ENCODE measurements around the gene ADISSP.

ADISSP gene

DNA sequence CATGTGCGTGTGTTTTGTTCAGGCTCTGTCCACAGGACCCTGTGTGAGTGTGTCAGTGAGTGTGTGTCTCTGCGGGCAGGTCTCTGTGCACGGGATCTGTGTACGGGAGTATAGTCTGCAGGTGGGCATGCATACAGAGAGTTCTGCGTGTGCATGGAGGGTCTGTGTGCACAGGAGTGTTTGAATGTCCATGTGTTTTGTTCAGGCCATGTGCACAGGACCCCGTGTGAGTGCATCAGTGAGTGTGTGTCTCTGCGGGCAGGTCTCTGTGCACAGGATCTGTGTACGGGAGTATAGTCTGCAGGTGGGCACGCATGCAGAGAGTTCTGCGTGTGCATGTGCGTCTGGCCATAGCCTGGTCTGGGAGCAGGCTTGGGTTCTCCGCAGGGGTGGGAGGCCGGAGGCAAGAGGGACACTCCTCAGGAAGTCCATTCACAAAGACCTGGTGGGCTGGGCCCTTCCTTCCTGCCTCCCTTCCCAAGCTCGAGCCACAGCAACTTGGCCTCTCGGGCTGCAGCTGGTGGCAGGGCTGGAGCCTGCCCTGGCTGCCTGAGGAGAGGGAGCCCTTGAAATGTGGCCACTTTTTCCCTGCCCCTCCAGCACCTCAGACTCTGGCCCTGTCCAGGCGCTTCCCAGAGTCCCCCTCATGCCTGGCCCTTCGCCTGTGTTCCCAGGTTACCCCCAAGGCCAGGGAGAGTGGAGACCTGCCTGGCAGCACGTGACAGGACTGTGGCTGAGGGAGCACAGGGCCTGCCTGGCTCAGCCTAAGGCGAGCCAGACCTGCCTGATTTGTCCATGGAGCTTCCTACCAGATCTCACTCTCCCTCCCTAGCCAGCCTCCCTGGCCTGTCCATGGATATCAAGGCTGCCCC, 28.3 kb downstream of the ADISSP start:
- FAIRE-seq (no peak), DNase-seq (ENCODE audit: low spot score) (no peak)

DNA sequence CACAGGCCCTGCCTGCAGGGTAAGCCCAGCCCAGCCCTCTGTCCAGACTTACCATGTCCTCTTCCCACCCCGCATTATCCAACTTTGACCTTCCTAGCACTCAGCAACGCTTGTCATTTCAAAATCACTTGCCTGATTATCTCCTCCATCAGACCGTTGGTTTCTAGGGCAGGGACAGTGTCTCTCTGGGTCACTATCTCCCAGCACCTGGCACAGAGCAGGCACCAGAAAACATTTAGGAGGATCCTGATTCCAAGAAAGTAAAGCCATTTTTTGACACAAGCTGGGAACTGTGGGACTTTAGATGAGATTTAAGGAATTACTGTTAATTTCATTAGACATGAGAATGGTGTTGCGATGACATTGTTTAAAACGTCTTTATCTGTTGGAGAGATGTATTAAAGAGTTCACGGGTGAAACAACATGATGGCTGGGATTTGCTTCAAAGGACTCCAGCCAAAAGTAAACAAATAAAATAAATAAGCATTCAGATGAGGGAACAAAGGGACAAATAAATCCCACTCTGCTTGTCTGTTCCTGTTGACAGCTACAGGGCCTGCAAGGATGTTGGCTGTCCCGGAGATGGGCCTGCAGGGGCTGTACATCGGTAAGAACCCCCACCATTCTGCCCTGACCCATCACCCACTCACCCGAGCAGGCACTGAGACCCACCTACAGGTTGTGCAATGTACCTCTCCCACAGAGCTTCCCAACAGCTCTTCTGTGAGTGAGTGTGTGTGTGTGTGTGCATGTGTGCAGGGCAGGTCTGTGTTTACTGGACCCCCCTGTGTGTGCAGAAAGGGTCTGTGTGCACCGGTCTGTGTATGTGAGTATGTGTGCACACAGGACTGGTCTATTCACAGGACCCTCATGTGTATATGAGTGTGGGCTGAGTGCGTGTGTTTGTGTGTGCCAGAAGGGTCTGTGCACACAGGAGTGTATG, 29.2 kb downstream of the ADISSP start:
- DNase-seq (ENCODE audit: low spot score) (no peak), FAIRE-seq (no peak)

DNA sequence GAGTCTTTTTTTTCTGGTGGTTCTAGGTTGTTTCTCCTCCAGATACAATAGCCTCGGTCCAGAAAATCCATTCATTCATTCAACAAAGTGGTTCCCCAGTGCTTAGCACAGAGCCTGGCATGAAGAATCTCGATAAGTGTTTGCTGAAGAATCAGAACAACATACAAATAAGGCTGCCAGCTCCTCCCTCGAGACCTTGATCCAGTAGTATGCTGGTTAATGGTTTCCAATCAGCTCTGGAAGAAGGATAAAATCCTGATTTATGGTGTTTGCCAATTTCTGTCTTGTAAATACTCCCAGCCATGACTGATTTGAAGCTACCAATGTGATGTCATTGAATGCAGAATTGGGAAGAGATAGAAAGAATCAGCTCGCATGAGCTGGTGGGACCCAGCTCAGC, 31.8 kb downstream of the ADISSP start:
- FAIRE-seq (no peak), DNase-seq (ENCODE audit: low spot score) (no peak)

DNA sequence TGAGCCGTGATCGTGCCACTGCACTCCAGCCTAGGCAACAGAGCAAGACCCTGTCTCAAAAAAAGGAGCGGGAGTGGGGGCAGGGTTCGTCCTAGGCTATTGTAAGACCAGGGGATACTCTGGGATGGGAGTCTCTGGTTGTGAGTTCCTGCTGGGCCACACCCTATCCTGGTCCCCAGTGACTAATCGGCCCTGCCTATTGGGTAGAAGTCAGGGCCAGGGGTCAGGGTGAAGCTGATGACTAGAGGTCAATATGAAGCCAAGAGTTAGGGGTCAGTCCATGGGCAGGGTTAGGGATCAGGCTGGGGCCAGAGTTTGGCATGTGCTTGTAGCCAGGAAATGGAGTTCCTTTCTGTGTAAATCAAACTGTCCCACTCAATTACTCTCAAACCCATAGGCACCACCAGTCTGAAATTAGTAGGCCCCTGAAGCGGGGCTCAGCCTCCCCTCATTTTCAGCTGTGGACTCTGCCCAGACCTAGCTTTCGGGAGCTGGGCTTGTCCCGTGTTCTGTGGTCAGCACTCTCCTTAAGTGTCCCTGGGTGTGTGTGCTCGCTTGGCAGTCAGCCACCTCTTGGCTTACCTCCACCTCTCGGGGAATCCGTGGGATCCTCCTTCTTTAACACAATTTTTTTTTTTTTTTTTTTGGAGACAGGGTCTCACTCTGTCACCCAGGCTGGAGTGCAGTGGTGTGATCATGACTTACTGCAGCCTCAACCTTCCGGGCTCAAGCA, 33.3 kb downstream of the ADISSP start:
- FAIRE-seq: no peak

DNA sequence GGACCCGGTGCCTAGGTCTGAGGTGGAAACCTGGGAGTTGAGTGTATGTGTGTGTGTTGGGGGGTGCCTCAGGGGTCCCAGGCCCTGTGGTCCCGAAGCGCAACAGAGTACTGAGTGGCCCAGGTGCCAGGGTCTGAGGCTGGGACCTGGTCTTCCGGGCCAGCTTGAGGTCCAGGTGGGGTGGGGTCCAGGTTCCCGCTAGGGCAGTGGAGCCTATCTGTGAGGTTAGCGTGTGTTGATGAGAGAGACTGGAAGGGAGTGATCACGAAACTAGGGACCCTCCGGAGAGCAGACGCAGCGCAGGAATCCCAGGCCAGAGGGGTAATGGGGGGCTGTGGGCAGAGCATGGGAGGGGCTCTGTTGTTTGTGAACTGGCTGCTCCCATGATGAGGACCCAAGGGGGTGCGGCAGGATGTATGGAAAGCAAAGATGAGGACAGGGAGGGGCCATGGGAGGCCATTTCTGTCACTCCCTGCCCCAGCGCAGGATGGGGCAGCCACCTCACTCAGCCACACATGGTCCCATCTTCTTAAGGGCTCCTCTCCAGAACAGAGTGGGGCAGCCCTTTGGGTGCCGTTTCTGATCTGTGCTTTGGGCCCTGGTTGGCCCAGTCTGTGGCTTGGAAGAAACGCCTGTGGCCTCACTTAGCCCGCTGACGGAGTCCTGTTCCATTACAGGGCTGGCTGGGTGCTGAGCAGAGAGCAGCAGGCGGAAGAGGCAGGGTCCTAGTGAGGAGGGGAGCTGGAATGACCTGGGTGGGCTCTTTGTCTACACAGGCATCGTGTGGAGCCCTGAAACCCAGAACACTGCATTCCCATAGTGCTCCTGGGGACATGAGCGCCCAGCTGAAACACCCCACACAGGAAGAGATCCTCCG, 34.2 kb downstream of the ADISSP start:
- no peak for DNase-seq (ENCODE audit: low spot score)
- no peak for FAIRE-seq

More for the DNA sequence above, 33.3 kb downstream of the ADISSP start:
- DNase-seq (ENCODE audit: low spot score): no peak

DNA sequence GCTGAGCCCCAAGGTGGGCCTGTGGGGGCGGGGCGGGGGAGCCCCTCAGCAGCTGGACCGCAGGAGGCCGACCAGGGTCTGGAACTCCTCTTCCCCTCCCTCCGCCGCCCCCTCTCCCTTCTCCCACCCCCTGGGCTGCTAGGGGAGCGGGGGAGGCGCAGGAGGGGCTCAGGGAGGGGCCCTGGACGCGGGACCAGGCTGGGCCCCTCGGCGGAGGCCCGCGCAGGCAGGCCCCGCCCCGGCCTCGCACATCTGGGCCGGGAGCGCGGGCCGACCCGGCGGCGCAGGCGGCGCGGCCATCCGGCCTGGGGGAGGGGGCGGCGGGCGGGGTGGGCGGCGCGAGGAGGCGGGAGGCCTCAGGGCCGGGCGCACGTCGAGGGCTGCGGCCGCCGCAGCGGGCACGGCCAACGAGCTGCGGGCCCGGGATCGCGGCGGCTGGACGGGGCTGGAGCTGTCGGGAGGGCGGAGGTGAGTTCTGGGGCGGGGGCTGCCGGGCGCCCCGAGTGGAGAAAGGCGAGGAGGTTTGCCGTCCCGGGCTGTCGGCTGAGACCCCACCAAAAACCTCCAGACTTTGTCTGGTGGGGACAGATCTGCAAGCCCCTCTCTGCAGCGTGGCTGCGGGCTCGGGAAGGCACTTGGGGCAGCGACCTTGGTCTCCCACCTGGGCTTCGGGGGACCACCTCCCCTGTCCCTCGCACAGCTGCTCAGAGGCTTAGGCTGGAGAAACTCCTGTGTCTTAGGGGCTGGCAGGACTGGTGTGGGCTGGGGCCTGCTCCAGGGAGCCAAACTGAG, 35.0 kb downstream of the ADISSP start, which contains the start of gene HSPA12B:
HSPA12B (plus strand) TSS at position 359 of the 792 bp plus-strand sequence. CDS start 5,990 bp downstream, outside the sequence.
- no peak for FAIRE-seq
- DNase-seq (ENCODE audit: low spot score): no peak

DNA sequence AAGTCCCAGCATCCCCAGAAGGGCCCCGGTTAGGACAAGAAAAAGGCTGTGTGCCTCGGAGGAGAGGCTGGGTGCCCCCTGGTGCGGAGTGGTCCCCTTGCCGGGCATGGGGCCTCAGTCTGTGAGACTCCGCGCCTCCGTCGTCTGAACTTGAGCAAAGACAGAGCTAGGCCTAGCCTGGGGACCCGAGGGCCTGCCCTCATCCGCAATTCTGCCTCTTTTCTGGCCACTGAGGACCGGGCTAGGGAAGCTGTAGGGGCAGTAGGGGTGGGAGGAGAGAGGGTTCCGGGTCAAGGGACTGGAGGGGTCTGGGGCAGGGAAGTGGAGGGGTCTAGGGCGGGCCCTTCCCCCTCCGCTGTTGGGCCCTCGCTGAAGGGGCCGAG, 35.6 kb downstream of the ADISSP start:
- no peak for FAIRE-seq
- DNase-seq (ENCODE audit: low spot score): no peak

DNA sequence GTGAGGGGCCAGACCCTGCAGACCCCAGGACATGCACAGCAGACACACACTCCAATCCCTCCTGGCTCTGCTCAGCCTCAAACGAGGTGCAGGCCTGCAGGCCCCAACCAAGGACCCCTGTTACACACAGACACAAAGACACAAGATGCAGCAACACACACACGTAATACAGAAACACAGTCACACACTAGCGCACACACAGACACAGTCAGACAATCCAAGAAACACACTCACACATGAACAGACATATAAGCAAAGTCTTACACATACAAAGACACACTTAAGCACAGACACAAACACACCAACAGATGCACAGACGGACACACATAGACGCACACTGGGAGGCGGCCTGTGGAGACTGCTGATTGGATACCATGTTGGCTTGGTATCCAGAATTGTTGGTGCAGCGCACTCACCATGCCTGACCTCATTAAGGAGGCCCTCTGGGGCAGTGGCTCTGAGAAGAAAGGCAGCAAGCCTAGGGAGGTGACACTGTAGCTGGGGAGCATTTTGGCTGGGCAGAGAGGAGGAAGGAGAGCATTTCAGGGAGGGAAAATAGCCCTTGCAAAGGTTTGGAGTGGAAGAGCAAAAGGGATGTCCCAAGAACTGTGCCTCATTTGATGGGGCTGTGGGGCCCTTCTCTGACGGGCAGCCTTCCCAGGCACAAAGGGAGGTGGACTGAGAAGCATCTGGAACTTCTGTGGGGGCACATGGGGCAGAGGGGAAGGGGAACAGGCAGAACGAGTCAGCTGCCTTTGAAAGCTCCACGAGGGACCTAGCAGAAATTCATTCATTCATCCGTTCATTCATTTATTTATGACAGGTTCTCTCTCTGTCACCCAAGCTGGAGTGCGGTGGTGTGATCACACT, 36.5 kb downstream of the ADISSP start:
- FAIRE-seq (no peak), DNase-seq (ENCODE audit: low spot score) (no peak)

DNA sequence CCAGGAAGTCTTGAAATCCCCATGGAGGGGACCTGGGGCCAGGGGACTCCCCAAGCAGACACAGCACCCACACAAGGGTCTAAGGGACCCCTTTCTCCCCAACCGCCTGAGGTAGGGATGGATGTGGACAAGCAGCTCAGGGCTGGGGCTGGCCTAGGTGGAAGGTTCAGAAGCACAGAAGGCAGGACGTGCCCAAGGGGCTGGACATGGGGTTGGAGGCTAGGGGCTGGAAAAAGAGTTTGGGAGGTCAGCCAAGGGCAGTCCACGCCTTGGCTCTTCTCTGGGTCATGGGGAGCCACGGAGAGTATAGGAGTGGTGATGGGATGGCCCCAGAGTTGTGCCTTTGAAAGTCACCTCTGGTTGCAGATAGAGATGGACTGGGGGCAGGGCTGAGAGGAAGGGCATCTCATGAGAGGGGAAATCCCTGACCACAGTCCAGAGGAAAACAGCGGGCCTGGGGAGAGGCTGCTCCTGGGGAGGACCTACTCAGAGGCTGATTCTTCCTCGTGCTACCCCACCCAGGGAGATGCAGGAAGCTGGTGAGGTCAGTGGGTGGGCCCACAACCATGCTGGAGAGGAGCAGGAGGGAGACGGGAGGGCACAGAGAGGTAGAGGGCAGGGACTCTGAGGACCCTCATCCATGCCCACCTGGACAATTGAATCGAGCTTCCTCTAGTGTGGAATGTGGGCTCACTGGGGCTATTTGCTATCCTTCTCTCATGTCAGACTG, 37.6 kb downstream of the ADISSP start:
- DNase-seq (ENCODE audit: low spot score) (no peak), FAIRE-seq (no peak)

DNA sequence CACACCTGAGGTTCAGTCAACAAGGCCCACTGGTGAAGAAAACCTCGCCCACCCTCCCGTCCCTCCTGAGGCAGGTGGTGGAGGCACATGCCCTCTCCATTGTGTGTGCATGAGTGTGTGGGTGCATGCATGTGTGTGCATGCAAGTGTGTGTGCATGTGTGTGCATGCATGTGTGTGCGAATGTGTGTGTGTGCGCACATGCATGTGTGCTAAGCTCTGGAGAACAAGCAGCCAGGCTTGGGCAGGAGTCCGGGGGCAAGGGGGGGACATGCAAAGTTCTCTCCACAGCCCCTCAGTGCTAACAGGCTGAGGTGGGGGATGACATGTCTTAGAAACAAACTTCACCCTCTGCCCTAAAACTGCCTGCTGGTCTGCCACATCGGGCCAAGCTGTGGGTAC, 38.2 kb downstream of the ADISSP start:
- FAIRE-seq (no peak), DNase-seq (ENCODE audit: low spot score) (no peak)

DNA sequence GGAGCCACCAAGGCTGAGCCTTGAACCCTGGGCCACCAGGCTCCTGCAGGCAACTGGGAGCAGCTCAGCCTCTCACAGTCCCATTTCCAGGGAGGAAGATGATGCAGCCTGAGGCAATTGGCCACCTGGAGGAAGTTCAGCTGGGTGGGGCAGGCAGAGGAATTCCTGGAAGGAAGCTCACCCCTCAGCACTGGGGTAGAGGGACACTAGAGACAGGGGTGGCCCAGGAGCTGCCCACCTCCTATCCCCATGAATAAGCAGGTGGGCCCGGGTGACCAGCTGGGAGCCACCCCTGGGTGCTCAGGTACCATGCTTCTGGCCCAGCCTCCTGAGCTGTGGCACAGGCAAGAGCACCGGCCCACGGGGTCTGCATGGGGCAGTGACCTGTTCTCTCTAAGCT, 38.7 kb downstream of the ADISSP start:
- no peak for FAIRE-seq

DNA sequence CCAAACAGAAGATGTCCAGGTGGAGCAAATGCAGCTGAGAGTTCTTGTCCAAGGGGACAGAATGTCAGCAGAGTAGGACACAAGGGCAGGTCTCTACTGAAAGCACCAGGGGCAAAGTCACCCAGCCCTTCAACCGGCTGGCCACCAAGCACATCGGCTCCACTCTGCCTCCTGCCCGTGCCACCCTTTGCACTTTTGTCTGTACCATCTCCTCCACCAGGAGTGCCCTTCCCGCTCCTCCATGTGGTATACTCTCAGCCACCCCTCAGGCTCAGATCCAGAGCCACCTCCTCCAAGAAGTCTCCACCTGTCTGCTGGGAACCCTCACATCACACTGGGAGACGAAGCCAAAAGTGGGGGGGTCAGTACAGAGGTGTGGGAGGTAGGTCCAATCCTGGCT, 39.2 kb downstream of the ADISSP start:
- DNase-seq (ENCODE audit: low spot score) (no peak), FAIRE-seq (no peak)

More for the DNA sequence above, 38.7 kb downstream of the ADISSP start:
- DNase-seq (ENCODE audit: low spot score): no peak

DNA sequence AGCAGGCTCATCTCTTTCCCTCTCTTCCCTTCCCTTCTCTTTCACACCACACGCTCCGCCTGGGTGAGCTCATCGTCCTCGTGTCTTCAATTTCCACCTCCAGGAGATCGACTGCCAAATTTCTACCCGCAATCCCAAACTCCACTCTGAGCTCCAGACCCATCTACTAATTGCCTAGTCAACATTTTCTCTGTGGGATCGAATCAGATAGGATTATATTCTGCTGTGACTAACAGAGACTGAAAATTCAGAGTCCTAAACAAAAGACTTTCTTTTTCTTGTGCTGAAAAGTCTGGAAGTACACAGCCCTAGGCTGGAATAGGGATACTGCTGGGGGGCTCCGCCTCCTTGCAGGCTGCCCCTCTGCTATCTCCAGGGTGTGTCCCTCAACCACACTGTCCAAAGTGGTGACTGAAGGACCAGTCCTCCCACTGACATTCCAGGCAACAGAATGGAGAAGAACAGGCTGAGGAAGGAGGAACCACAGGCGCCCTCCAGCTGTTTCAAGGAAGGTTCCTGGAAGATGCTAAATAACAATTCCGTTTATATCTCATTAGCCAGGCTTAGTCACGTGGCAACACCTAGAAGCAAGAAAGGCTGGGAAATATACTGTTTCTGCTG, 40.0 kb downstream of the ADISSP start:
- DNase-seq (ENCODE audit: low spot score) (no peak), FAIRE-seq (no peak)

DNA sequence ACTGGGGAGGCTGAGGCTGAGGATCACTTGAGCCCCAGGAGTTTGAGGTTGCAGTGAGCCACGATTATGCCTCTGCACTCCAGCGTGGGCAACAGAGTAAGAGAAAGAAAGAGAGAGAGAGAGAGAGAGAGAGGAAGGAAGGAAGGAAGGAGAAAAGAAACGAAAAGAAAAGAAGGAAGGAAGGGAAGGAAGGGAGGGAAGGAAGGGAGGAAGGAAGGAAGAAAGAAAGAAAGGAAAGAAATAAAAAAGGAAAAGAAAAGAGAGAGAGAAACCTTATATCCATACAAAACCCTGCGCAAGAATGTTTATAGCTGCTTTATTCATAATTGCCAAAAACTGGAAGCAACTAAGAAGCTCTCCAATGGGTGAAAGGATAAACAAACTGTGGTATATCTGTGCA, 43.2 kb downstream of the ADISSP start:
- DNase-seq (ENCODE audit: low spot score): no peak
- FAIRE-seq: no peak

DNA sequence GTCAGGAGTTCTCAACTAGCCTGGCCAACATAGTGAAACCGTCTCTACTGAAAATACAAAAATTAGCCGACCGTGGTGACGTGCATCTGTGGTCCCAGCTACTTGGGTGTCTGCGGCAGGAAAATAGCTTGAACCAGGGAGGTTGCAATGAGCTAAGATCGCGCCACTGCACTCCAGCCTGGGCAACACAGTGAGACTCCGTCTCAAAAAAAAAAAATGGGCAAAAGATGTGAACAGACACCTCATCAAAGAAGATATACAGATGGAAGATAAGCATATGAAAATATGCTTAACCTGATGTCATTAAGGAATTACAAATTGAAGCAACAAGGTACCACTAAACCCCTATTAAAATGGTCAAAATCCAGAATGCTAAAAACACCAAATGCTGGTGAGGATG, 44.3 kb downstream of the ADISSP start:
- FAIRE-seq: no peak
- DNase-seq (ENCODE audit: low spot score): no peak

DNA sequence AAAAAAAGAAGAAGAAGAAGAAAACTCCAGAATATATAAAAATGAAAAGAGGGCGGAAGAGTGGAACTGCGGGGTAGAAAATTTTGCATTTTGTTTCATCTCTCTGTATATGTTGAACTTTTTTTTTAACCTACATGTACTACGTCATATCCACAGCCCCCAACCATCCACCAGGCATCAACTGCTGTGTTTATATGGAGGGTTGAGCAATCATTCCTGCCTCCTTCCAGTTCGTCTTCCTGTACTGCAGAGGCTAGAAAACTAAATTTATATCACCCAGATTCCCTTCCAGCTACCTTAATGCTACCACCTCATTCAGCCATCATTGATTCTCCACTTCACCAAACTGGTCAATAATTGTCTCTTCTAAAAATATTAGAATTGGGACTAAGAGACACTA, 45.6 kb downstream of the ADISSP start:
- FAIRE-seq: no peak

DNA sequence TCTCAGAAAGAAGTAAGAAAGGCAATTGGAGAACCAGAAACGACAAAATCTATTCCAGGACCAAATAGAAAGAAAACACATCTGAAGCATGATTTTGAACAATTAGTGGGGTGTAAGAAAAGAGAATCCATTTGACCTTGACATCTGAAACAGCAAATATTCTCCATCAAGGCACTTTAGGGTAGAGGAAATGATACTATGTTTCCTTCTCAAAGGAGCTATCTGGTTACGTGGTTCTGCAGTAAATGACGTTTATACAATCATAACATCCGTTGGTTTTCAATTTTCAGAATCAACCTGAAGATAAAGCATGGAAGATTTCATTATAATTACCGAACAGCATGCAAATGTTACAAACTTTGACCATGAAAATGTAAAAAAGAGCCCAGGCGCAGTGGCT, 46.9 kb downstream of the ADISSP start:
- no peak for FAIRE-seq
- no peak for DNase-seq (ENCODE audit: low spot score)

More for the DNA sequence above, 45.6 kb downstream of the ADISSP start:
- no peak for DNase-seq (ENCODE audit: low spot score)

DNA sequence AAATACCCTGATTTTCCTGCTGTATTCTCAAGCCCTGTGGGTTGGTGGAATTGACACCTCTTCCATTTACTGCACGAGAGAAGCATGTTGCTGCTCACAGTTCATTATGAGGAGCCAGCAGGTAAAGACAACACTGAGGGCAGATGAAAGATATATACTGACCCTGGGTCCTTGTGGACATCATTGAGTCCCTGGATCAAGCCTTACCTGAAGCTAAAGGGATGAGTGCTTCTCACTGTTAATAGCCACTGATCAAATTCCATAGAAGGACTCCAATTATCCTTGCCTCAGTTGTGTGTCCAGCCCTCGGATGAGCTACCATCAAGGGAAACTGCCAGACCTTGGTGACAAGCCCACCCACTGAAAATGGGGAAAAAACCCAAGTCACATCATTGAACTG, 47.5 kb downstream of the ADISSP start:
- no peak for DNase-seq (ENCODE audit: low spot score)
- FAIRE-seq: no peak
